ENCODE data around the gene HDDC3. TPM values are rescaled to one million over a fixed set of nuclear protein-coding genes. Genes with fewer than 3 reads are reported as not detected.

Gene HDDC3
- total and polyA plus RNA-seq, 2 donors (not counting 3 experiments of a cell fraction or from before 2014, with no cell fraction given) = 16.0 to 20.2 TPM

DNA sequence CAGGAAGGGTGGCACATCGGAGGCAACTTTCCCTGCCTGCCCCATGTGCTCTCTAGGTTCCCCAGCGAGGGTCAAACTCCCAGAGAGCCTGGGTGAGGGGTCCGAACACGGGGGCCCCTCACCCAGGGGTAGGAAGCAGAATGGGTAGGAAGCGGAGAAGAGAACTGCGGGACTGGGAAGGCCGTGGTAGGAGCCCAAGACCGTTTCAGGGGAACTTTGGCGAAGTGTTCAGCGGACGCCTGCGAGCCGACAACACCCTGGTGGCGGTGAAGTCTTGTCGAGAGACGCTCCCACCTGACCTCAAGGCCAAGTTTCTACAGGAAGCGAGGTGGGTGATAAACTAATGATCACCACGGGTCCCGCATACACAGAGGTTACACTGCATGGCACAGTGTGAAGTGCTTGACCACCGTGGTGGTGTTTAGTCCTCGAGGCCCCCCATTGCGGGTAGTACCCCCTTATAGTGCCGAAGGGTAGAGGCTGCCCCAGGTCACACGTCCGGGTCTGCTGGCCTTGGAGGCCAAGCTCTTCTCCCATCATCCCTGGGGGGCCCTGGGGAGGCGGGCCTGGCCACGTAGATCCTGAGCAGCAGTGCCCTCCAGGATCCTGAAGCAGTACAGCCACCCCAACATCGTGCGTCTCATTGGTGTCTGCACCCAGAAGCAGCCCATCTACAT, 39.7 kb downstream of the HDDC3 start:
- POLR2A ChIA-PET = no interaction called here

More for the DNA sequence above, 39.7 kb downstream of the HDDC3 start:
- no peaks in the 10 kb centered on the region for H3K9me1 ChIP-seq (replicated peaks; ENCODE audit: control insufficient read depth, extremely low read depth, insufficient read depth, low read length)
- no peaks in the 10 kb centered on the region for H3K27me3 ChIP-seq (ENCODE audit: control insufficient read depth in 2 of 2, insufficient read depth in 2 of 2, low read length in 2 of 2)
- CTCF ChIA-PET = interaction anchor here (1.3 kb wide), 1 partner anchor 245 kb away, joined by 4 read pairs; no protein-coding TSS in a partner anchor
- dilution Hi-C loops (cut with MboI; ENCODE audit: extremely low pct_ligation_motif_present, low sequenced_read_pairs) (no loop called here), intact Hi-C loops (cut with micrococcal nuclease) (no loop called here)
- FAIRE-seq = no peak
- TF ChIP-seq POLR2A (IDR thresholded peaks at IDR 0.05; ENCODE audit: low read depth, low read length) (no peak), FOS (IDR thresholded peaks at IDR 0.05; ENCODE audit: borderline replicate concordance, insufficient read depth, low read length) (no peak), JUN (IDR thresholded peaks at IDR 0.05; ENCODE audit: borderline replicate concordance, insufficient read depth, insufficient read length, low read depth) (no peak), EZH2 (IDR thresholded peaks at IDR 0.05; ENCODE audit: borderline replicate concordance, low read depth, low read length, severe bottlenecking) (no peak), GATA2 (IDR thresholded peaks at IDR 0.05; ENCODE audit: insufficient read depth, insufficient read length, low read depth, low read length) (no peak), MYC (IDR thresholded peaks at IDR 0.05; ENCODE audit: low read depth, low read length) (no peak), POLR2AphosphoS5 (IDR thresholded peaks at IDR 0.05; ENCODE audit: insufficient read depth, low read depth, low read length) (no peak)
- TF ChIP-seq, protein P1, sequence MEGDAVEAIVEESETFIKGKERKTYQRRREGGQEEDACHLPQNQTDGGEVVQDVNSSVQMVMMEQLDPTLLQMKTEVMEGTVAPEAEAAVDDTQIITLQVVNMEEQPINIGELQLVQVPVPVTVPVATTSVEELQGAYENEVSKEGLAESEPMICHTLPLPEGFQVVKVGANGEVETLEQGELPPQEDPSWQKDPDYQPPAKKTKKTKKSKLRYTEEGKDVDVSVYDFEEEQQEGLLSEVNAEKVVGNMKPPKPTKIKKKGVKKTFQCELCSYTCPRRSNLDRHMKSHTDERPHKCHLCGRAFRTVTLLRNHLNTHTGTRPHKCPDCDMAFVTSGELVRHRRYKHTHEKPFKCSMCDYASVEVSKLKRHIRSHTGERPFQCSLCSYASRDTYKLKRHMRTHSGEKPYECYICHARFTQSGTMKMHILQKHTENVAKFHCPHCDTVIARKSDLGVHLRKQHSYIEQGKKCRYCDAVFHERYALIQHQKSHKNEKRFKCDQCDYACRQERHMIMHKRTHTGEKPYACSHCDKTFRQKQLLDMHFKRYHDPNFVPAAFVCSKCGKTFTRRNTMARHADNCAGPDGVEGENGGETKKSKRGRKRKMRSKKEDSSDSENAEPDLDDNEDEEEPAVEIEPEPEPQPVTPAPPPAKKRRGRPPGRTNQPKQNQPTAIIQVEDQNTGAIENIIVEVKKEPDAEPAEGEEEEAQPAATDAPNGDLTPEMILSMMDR (IDR thresholded peaks at IDR 0.05; ENCODE audit: extremely low read depth in 1 of 2, insufficient read depth in 1 of 2, low read depth in 1 of 2, low read length in 2 of 2) = no peak
- TF ChIP-seq, protein P2, sequence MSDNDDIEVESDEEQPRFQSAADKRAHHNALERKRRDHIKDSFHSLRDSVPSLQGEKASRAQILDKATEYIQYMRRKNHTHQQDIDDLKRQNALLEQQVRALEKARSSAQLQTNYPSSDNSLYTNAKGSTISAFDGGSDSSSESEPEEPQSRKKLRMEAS (IDR thresholded peaks at IDR 0.05; ENCODE audit: insufficient read depth, insufficient read length) = no peak
- H3K27ac ChIP-seq (ENCODE audit: insufficient read depth, low read depth, low read length) = no peak overlapping the region
- no peaks in the 10 kb centered on the region for H4K20me1 ChIP-seq (replicated peaks; ENCODE audit: control insufficient read depth, extremely low read depth, insufficient read depth, low read length)
- H3K4me2 ChIP-seq (ENCODE audit: insufficient read depth, low read length) = no peak overlapping the region
- no peak overlapping the region for H3K4me3 ChIP-seq (replicated peaks in 1 of 3; ENCODE audit: insufficient read depth in 1 of 3, low read depth in 1 of 3, low read length in 3 of 3)
- H3K79me2 ChIP-seq (ENCODE audit: control insufficient read depth, insufficient read depth, low read length) = no peaks in the 10 kb centered on the region
- H3K4me1 ChIP-seq (ENCODE audit: control insufficient read depth, extremely low read depth, insufficient read depth, low read length) = no peaks in the 10 kb centered on the region
- no peaks in the 10 kb centered on the region for H3K9me3 ChIP-seq (replicated peaks; ENCODE audit: control insufficient read depth, insufficient read depth, low read length)
- H3K9ac ChIP-seq (replicated peaks; ENCODE audit: extremely low read depth, insufficient read depth, low read length) = no peak overlapping the region
- BruUV-seq (replicated peaks) = no TSS peak
- no peak overlapping the region for H2AFZ ChIP-seq (ENCODE audit: low read depth, low read length)
- no peak for DNase-seq (ENCODE audit: low read depth, low spot score)
- peaks cover 11 to 48% of the 10 kb centered on the region in 2 experiments for H3K36me3 ChIP-seq (ENCODE audit: control insufficient read depth in 2 of 2, extremely low read depth in 1 of 2, insufficient read depth in 2 of 2, low read length in 2 of 2)
